A204.1 (cell line): Measurements from ENCODE around the gene TRAPPC2L.
"Not testable (repeated sequence)": the region's sequence is repeated elsewhere in the genome, so short reads cannot be mapped to it uniquely, and the experiment has no call there.

ENCODE experiments used
- FAIRE-seq: peaks from 2 replicates; lab custom pipeline; 2012; peaks lifted over from hg19 to GRCh38; lab: Jason Lieb, UNC

TRAPPC2L gene

DNA sequence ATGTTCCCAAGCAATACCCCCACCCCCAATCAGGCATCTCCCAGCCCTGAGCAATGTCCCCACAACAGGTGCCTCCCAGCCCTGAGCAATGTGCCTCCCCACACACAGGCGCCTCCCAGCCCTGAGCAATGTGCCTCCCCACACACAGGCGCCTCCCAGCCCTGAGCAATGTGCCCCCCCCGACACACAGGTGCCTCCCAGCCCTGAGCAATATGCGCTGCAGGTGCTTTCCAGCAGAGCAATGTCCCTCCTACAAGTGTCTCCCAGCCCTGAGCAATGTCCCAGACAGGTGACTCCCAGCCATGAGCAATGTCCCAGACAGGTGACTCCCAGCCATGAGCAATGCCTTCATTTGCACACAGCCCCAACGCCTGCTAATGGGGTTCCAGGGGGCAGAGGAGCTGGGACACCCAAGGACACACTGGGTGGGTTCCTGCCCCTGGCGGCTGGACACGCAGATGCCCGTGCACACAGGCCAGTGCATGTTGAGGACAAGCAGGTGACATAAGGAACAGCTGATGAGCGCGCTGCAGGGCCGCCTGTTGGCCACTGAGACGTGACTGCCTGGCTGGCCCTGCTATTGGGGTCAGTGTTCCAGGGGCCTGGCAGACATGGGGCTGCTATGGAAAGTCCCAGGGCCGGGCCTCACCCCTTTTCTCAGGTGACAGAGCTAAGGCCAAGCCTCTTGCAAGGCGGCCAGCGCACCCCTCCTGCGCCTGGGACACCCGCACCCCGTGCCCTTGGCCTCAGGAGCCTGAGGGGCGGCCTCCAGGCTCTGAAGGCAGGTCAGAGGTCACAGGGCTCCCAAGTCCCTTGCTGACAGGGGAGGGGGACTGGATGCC lies 36.4 kb downstream of the TRAPPC2L start:
- no peak for FAIRE-seq

DNA sequence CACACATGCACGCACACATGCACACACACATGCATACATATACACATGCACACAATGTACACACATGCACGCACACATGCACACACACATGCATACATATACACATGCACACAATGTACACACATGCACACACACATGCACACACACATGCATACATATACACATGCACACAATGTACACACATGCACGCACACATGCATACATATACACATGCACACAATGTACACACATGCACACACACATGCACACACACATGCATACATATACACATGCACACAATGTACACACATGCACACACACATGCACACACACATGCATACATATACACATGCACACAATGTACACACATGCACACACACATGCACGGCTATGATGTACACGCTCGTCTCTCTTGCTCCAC lies 37.3 kb downstream of the TRAPPC2L start:
- not testable (repeated sequence) for FAIRE-seq

DNA sequence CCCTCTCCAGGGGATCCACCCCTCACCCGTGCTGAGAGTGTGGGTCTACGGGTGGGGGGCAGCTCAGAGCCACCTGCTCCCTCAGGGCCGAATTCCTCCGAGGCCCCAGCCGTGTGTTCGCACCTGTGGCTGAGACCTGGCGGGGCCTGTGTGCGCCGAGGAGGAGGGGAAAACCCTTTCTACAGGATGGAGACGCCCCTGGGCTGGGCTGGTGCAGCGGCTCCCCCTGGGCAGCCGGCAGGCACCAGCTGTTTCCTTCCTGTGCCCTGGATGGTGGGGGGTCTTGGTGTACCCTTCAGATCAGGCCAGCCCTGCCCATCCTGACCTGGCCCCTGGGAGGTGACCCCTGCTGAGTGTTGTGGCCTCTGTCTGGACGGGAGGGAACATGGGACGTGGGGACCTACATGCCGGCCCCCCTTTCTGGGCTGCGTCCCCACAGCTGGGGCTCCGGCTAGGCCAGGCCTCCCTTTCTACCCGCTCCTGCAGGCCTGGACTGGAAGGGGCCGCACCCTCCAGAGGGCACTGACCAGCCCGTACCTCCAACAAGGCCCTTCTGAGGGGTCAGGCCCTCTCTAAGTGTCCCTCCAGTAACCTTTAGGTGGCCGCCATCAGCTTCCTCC lies 37.9 kb downstream of the TRAPPC2L start:
- no peak for FAIRE-seq

DNA sequence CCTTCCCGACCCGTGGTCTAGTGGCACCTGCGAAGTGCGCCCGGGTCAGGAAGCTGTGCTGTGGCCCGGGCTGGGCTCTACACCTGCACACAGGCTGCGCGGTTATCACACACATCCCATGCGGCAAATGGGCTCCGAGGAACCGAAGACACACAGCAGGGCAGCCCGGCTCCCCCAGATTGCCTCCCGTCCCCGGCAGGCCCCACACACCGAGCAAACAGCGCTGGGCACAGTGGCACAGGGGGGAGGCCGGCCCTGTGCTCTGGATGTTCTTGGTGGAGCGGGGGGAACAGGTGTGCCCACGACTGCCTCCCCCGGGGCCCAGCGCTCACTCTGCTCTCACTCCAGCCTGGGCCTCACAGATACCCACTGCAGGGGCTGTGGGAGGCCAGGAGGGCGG lies 38.4 kb downstream of the TRAPPC2L start:
- no peak for FAIRE-seq

DNA sequence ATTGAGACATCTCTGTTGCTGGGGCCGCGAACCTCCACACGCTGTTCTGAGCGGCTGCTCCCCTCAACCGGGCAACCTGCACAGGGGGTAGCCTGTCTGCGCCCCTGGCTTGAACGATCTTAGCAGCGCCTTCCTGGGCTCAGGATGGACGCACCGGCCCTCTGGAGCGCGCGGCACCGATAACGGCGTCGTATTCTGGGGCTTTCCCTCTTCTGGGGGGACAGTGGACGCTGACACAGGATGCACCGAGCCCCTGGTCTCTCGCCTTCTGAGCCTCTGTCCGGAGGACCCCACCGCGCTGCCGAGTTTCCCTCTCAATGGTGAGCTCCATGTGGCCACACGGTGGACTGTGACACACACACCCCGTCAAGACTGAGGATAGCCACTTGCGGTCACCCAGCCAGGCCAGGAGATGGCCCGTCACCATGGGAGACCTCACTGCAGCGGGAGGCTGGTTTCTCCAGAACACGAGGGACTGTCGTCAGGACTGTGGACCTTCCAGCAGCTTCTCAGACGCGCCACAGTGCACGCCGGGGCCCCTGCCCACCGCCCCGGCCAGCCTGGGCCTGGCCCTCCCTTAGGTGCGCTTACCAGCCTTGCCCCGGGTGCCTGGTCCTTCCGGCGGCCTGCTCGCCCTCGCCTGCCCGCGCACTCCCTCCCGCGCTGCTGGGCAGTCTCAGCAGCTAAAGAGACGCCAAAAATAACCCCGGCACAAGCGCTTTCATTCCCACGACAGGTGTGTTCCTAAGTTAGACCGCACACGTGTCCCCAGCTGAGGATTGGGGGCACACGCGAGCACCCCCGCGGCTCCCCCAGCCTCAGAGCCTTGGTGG lies 39.5 kb downstream of the TRAPPC2L start:
- no peak for FAIRE-seq

- FAIRE-seq = no peak
These were observed 40.9 kb downstream of the TRAPPC2L start for GRCh38 chr16:88897696-88898425.

GRCh38 chr16:88899901-88900661 lies 43.2 kb downstream of the TRAPPC2L start:
- no peak for FAIRE-seq

GRCh38 chr16:88900662-88901052 lies 43.7 kb downstream of the TRAPPC2L start:
- FAIRE-seq = no peak

- FAIRE-seq = no peak
These were observed 44.9 kb downstream of the TRAPPC2L start for GRCh38 chr16:88901718-88902337.

GRCh38 chr16:88902744-88903143 lies 45.8 kb downstream of the TRAPPC2L start:
- FAIRE-seq = no peak

GRCh38 chr16:88903267-88903666 lies 46.3 kb downstream of the TRAPPC2L start:
- no peak for FAIRE-seq

- FAIRE-seq = no peak
These were observed 47.9 kb downstream of the TRAPPC2L start for GRCh38 chr16:88904676-88905365.

DNA sequence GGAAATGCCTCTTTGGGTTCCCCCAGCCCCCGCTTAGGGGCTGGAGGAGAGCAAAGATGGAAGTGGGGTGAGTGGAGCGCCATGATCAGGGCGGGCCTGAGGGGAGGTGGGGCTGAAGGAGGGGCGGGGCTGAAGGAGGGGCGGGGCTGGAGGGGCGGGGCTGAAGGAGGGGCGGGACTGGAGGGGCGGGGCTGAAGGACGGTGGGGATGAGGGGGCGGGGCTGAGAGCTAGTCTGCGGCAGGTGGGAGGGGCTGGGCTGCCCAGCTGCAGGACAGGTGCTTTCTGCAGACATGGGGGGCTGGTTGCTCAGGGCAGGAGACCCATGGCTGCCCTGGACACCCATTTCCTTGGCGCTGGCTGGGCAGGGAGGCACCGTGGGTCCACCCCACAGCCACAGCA lies 48.6 kb downstream of the TRAPPC2L start:
- FAIRE-seq = no peak

DNA sequence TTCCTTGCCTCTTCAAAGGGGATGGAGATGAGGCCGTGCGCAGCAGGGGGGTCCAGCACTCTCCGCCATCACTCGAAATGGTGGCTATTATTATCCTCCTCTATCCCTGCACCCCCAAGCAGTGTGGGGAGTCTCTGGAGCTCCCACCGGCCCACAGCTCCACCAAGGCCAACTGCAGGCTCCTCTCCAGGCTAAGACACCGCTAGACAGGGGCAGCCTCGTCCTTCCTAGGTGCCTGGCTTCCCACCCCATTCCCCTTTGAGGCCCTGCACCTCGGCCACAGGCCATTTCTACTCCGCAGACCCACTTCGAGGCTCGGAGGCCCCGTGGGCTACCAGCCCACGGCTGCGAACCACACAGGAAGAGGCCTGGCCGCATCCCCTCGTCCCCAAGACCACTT lies 49.1 kb downstream of the TRAPPC2L start:
- no peak for FAIRE-seq

GRCh38 chr16:88906535-88907105 lies 49.7 kb downstream of the TRAPPC2L start:
- FAIRE-seq = no peak

DNA sequence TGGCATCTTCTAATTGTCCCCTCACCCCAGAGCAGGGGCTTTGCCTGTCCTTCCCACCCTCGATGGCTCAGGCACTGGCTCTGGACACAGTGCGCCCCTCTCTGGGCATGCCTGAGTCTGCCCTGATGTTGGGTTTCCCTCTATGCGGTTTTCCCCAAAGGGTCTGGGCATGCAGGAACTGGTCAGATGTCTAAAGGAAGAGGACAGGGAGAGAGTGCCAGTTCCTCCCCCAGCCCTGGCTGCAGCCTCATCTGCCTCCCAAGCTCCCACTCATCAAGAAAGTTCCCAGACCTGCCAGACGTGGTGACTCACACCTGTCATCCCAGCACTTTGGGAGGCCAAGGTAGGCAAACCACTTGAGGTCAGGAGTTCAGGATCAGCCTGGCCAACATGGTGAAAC lies 50.8 kb downstream of the TRAPPC2L start:
- no peak for FAIRE-seq

DNA sequence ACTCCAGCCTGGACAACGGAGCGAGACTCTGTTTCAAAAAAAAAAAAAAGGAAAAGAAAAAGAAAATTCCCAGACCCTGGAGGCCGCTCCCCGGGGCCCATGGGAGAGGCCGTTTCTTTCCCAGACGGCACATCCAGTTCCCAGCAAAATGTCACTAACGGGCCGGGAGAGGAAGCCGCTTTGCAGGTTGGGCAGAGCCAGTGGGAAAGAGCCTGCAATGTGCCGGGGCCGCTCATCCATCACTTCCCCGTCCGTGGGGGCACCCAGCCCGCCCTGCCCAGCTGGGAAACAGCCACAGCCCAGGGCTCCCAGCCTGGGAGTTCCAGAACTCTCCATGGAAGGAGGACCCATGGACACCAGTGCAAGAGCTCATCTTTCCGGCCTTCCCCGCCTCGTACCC lies 51.4 kb downstream of the TRAPPC2L start:
- no peak for FAIRE-seq

GRCh38 chr16:88909431-88910210 lies 52.7 kb downstream of the TRAPPC2L start:
- no peak for FAIRE-seq
